Measurements from ENCODE around the gene CSN3. TPM values are rescaled to one million over a fixed set of nuclear protein-coding genes. Genes with fewer than 3 reads are reported as not detected.
"Not testable (repeated sequence)": the region's sequence is repeated elsewhere in the genome, so short reads cannot be mapped to it uniquely, and the experiment has no call there.

CSN3 gene
- not detected for total RNA-seq

- intact Hi-C loops (cut with micrococcal nuclease); DNase-seq; H3K4me1 Mint-ChIP-seq (ENCODE audit: low read depth); H3K27ac Mint-ChIP-seq; H3K27me3 Mint-ChIP-seq; H3K4me3 Mint-ChIP-seq; CTCF ChIA-PET; POLR2A ChIA-PET; H3K9me3 Mint-ChIP-seq; H3K36me3 Mint-ChIP-seq: not testable (repeated sequence)
Observed at GRCh38 chr4:70242297-70242696, at the start of gene CSN3. Gene CSN3 (plus strand): TSS chr4:70242597. CDS start chr4:70244820, 2,223 bp downstream.

- POLR2A ChIA-PET = no interaction called here
- H3K4me3 Mint-ChIP-seq = no peak overlapping the region
Observed at GRCh38 chr4:70192895-70193294, 49.5 kb upstream of the CSN3 start.

GRCh38 chr4:70195425-70195824 lies 47.0 kb upstream of the CSN3 start, which contains the start of gene ODAM:
Gene ODAM (plus strand): TSS chr4:70195725. CDS start chr4:70196544, 819 bp downstream.
- Mint-ChIP-seq H3K9me3 (no peaks in the 10 kb centered on the region), H3K4me1 (ENCODE audit: low read depth) (no peaks in the 10 kb centered on the region), H3K36me3 (no peaks in the 10 kb centered on the region), H3K27me3 (no peaks in the 10 kb centered on the region), H3K27ac (no peak within 1 kb of the TSS), H3K4me3 (no peak within 1 kb of the TSS)
- no peak for DNase-seq
- ChIA-PET POLR2A (no interaction called here), CTCF (no interaction called here)
- intact Hi-C loops (cut with micrococcal nuclease) = no loop called here

More at GRCh38 chr4:70192895-70193294, 49.5 kb upstream of the CSN3 start:
- Mint-ChIP-seq H3K9me3 (no peaks in the 10 kb centered on the region), H3K27ac (no peak overlapping the region), H3K27me3 (no peaks in the 10 kb centered on the region), H3K4me1 (ENCODE audit: low read depth) (no peaks in the 10 kb centered on the region), H3K36me3 (no peaks in the 10 kb centered on the region)
- CTCF ChIA-PET = interaction anchor here (1.0 kb wide), 1 partner anchor 9 kb away, joined by 3 read pairs; no protein-coding TSS in a partner anchor
- intact Hi-C loops (cut with micrococcal nuclease) = no loop called here
- no peak for DNase-seq

GRCh38 chr4:70196857-70197256 lies 45.5 kb upstream of the CSN3 start:
- ChIA-PET CTCF (no interaction called here), POLR2A (no interaction called here)
- intact Hi-C loops (cut with micrococcal nuclease) = no loop called here

GRCh38 chr4:70197842-70198241 lies 44.6 kb upstream of the CSN3 start:
- POLR2A ChIA-PET = no interaction called here
- H3K27ac Mint-ChIP-seq = no peak overlapping the region

More at GRCh38 chr4:70196857-70197256, 45.5 kb upstream of the CSN3 start:
- no peaks in the 10 kb centered on the region for H3K4me1 Mint-ChIP-seq (ENCODE audit: low read depth)
- DNase-seq = no peak
- H3K36me3 Mint-ChIP-seq = no peaks in the 10 kb centered on the region
- no peak overlapping the region for H3K27ac Mint-ChIP-seq
- H3K27me3 Mint-ChIP-seq = no peaks in the 10 kb centered on the region
- H3K4me3 Mint-ChIP-seq = no peak overlapping the region
- no peaks in the 10 kb centered on the region for H3K9me3 Mint-ChIP-seq

GRCh38 chr4:70203601-70204000 lies 38.8 kb upstream of the CSN3 start:
- H3K36me3 Mint-ChIP-seq = no peaks in the 10 kb centered on the region
- no peak overlapping the region for H3K4me3 Mint-ChIP-seq
- H3K27ac Mint-ChIP-seq = no peak overlapping the region
- H3K4me1 Mint-ChIP-seq (ENCODE audit: low read depth) = no peaks in the 10 kb centered on the region
- H3K9me3 Mint-ChIP-seq = no peaks in the 10 kb centered on the region
- H3K27me3 Mint-ChIP-seq = no peaks in the 10 kb centered on the region
- intact Hi-C loops (cut with micrococcal nuclease) = no loop called here
- DNase-seq = no peak
- ChIA-PET POLR2A (no interaction called here), CTCF (no interaction called here)

More at GRCh38 chr4:70197842-70198241, 44.6 kb upstream of the CSN3 start:
- H3K9me3 Mint-ChIP-seq = no peaks in the 10 kb centered on the region
- CTCF ChIA-PET = interaction anchor here (1.2 kb wide), 1 partner anchor 14 kb away, joined by 3 read pairs; no protein-coding TSS in a partner anchor
- intact Hi-C loops (cut with micrococcal nuclease) = no loop called here
- H3K27me3 Mint-ChIP-seq = no peaks in the 10 kb centered on the region
- no peaks in the 10 kb centered on the region for H3K4me1 Mint-ChIP-seq (ENCODE audit: low read depth)
- no peaks in the 10 kb centered on the region for H3K36me3 Mint-ChIP-seq
- DNase-seq = no peak
- H3K4me3 Mint-ChIP-seq = no peak overlapping the region

- H3K27me3 Mint-ChIP-seq; intact Hi-C loops (cut with micrococcal nuclease); DNase-seq; POLR2A ChIA-PET; H3K27ac Mint-ChIP-seq; H3K9me3 Mint-ChIP-seq; H3K4me3 Mint-ChIP-seq; H3K4me1 Mint-ChIP-seq (ENCODE audit: low read depth); H3K36me3 Mint-ChIP-seq; CTCF ChIA-PET: not testable (repeated sequence)
Observed at GRCh38 chr4:70212752-70213151, 29.6 kb upstream of the CSN3 start.

- H3K36me3 Mint-ChIP-seq; H3K4me3 Mint-ChIP-seq; H3K4me1 Mint-ChIP-seq (ENCODE audit: low read depth); DNase-seq; CTCF ChIA-PET; H3K27ac Mint-ChIP-seq; H3K9me3 Mint-ChIP-seq; POLR2A ChIA-PET; H3K27me3 Mint-ChIP-seq; intact Hi-C loops (cut with micrococcal nuclease): not testable (repeated sequence)
Observed at GRCh38 chr4:70216109-70216508, 26.3 kb upstream of the CSN3 start.

- H3K36me3 Mint-ChIP-seq, POLR2A ChIA-PET, CTCF ChIA-PET: not testable (repeated sequence)
Observed at GRCh38 chr4:70216550-70216949, 25.8 kb upstream of the CSN3 start.

GRCh38 chr4:70221389-70221788 lies 21.0 kb upstream of the CSN3 start:
- H3K4me3 Mint-ChIP-seq; H3K4me1 Mint-ChIP-seq (ENCODE audit: low read depth); H3K27ac Mint-ChIP-seq; CTCF ChIA-PET; H3K27me3 Mint-ChIP-seq; H3K9me3 Mint-ChIP-seq; POLR2A ChIA-PET; DNase-seq; H3K36me3 Mint-ChIP-seq; intact Hi-C loops (cut with micrococcal nuclease): not testable (repeated sequence)

More at GRCh38 chr4:70216550-70216949, 25.8 kb upstream of the CSN3 start:
- H3K4me3 Mint-ChIP-seq; H3K9me3 Mint-ChIP-seq; H3K27me3 Mint-ChIP-seq; DNase-seq; H3K27ac Mint-ChIP-seq; intact Hi-C loops (cut with micrococcal nuclease); H3K4me1 Mint-ChIP-seq (ENCODE audit: low read depth): not testable (repeated sequence)

GRCh38 chr4:70221818-70222217 lies 20.6 kb upstream of the CSN3 start:
- not testable (repeated sequence) for H3K27ac Mint-ChIP-seq

GRCh38 chr4:70225824-70226223 lies 16.6 kb upstream of the CSN3 start, which contains the start of gene FDCSP:
Gene FDCSP (plus strand): TSS chr4:70226124. CDS start chr4:70231195, 5,071 bp downstream.
- intact Hi-C loops (cut with micrococcal nuclease) = no loop called here
- no peaks in the 10 kb centered on the region for H3K27me3 Mint-ChIP-seq
- ChIA-PET POLR2A (no interaction called here), CTCF (no interaction called here)
- H3K27ac Mint-ChIP-seq = no peak within 1 kb of the TSS
- DNase-seq = no peak
- no peak within 1 kb of the TSS for H3K4me3 Mint-ChIP-seq
- no peaks in the 10 kb centered on the region for H3K4me1 Mint-ChIP-seq (ENCODE audit: low read depth)
- H3K36me3 Mint-ChIP-seq = no peaks in the 10 kb centered on the region
- no peaks in the 10 kb centered on the region for H3K9me3 Mint-ChIP-seq

More at GRCh38 chr4:70221818-70222217, 20.6 kb upstream of the CSN3 start:
- DNase-seq; CTCF ChIA-PET; POLR2A ChIA-PET; H3K9me3 Mint-ChIP-seq; intact Hi-C loops (cut with micrococcal nuclease); H3K36me3 Mint-ChIP-seq; H3K4me3 Mint-ChIP-seq; H3K4me1 Mint-ChIP-seq (ENCODE audit: low read depth); H3K27me3 Mint-ChIP-seq: not testable (repeated sequence)

- no peaks in the 10 kb centered on the region for H3K4me1 Mint-ChIP-seq (ENCODE audit: low read depth)
- no peak overlapping the region for H3K4me3 Mint-ChIP-seq
- POLR2A ChIA-PET = no interaction called here
- no peaks in the 10 kb centered on the region for H3K36me3 Mint-ChIP-seq
- peaks cover 2% of the 10 kb centered on the region for H3K27me3 Mint-ChIP-seq
- DNase-seq = no peak
- no peak overlapping the region for H3K27ac Mint-ChIP-seq
- intact Hi-C loops (cut with micrococcal nuclease) = no loop called here
- CTCF ChIA-PET = no interaction called here
- no peaks in the 10 kb centered on the region for H3K9me3 Mint-ChIP-seq
Observed at GRCh38 chr4:70236125-70236524, 6.3 kb upstream of the CSN3 start.

All from activated CD4-positive, alpha-beta memory T cell treated with anti-CD3 and anti-CD28 coated beads for 36 hours (primary cell).